Peyer's patch (tissue), 4 donors: ENCODE results near the gene GBP3.

ENCODE experiments used
- POLR2A ChIP-seq, 2 donors: fragments of 450-650 bp; IDR thresholded peaks; one replicate each; pipeline ENCODE4 v1.5.1; 2017; ENCODE audit warnings: antibody characterized with exemption in 2 of 2, mild to moderate bottlenecking in 2 of 2, moderate library complexity in 2 of 2
- TF ChIP-seq, protein P1 (sequence below), 6 experiments: fragments of 450-650 bp in 4 of 6; fragments of 200-600 bp in 2 of 6; sonication (generic) in 1 of 6; IDR thresholded peaks; one replicate each; pipeline ENCODE4 v1.5.1; 2017 to 2019; ENCODE audit warnings: antibody characterized with exemption in 6 of 6, mild to moderate bottlenecking in 3 of 6, moderate library complexity in 1 of 6

DNA sequence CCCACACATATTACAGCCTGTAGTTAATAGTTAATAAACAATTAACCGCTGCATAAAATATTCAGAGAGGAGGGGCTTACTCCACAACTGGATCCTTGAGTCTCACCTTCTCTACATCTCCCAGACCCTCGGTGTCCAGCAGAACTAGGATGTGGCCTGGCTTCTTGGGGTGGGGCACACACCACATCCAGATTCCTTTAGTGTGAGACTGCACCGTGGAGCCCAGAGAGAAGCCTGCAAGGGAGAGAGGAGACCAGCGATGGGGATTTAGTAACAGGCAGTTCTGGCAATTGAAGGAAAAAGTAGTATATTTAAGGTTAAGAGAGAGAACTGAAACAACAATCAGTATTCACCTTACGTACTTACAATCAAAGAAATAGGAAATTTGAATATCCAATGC is 37.4 kb upstream of the GBP3 start:
- TF ChIP-seq, protein P1, sequence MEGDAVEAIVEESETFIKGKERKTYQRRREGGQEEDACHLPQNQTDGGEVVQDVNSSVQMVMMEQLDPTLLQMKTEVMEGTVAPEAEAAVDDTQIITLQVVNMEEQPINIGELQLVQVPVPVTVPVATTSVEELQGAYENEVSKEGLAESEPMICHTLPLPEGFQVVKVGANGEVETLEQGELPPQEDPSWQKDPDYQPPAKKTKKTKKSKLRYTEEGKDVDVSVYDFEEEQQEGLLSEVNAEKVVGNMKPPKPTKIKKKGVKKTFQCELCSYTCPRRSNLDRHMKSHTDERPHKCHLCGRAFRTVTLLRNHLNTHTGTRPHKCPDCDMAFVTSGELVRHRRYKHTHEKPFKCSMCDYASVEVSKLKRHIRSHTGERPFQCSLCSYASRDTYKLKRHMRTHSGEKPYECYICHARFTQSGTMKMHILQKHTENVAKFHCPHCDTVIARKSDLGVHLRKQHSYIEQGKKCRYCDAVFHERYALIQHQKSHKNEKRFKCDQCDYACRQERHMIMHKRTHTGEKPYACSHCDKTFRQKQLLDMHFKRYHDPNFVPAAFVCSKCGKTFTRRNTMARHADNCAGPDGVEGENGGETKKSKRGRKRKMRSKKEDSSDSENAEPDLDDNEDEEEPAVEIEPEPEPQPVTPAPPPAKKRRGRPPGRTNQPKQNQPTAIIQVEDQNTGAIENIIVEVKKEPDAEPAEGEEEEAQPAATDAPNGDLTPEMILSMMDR (IDR thresholded peaks at IDR 0.05): no peak
- TF ChIP-seq POLR2A (IDR thresholded peaks at IDR 0.05): no peak
